GM12873 (cell line): Measurements from ENCODE around the gene SCARB2.

Source experiments
- TF ChIP-seq, protein P1 (sequence below): IDR thresholded peaks from 2 replicates; pipeline ENCODE4 v1.5.1; 2012; ENCODE audit warnings: low read depth, mild to moderate bottlenecking, moderate library complexity, low read length, control low read depth; ENCODE audit not compliant: insufficient read depth; ENCODE audit errors: missing control alignments

The SCARB2 gene, protein sequence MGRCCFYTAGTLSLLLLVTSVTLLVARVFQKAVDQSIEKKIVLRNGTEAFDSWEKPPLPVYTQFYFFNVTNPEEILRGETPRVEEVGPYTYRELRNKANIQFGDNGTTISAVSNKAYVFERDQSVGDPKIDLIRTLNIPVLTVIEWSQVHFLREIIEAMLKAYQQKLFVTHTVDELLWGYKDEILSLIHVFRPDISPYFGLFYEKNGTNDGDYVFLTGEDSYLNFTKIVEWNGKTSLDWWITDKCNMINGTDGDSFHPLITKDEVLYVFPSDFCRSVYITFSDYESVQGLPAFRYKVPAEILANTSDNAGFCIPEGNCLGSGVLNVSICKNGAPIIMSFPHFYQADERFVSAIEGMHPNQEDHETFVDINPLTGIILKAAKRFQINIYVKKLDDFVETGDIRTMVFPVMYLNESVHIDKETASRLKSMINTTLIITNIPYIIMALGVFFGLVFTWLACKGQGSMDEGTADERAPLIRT

DNA sequence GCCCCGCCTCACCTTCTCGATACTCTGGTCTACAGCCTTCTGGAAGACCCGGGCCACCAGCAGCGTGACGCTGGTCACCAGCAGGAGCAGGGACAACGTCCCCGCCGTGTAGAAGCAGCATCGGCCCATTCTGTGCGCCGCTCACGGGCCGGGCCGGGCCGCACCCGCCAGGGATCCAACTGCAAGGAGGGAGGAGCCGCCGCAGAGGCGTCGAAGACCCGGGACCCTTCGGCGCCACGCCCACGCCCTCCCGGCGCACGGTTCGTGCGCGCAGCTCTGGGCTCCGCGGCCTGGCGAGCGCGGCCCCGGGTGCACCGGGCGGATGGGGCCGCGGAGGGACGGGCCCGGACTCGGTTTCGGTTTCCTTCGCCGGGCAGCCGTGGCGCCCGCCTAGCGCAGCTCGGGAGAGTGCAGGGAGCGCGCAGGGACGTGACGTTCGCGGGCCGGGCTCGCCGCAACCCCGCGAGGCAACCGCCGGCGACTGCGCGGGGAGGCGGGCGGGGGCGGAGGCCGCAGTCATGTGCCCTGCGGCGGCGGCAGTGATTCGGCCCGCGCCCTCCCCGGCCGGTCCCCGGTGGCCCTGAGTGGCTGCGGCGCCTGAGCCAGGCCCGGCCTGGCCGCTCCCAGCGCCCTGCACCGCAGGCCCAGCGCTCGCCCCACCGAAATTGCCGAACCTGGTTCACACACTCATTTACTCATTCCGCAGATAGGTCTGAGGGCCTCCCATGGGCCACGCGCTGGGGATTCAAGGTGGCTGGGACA, at the start of gene SCARB2:
TSS of gene SCARB2 (minus strand) at position 410 of the 762 bp plus-strand sequence. CDS start at position 129, 281 bp downstream.
- TF ChIP-seq, protein P1, sequence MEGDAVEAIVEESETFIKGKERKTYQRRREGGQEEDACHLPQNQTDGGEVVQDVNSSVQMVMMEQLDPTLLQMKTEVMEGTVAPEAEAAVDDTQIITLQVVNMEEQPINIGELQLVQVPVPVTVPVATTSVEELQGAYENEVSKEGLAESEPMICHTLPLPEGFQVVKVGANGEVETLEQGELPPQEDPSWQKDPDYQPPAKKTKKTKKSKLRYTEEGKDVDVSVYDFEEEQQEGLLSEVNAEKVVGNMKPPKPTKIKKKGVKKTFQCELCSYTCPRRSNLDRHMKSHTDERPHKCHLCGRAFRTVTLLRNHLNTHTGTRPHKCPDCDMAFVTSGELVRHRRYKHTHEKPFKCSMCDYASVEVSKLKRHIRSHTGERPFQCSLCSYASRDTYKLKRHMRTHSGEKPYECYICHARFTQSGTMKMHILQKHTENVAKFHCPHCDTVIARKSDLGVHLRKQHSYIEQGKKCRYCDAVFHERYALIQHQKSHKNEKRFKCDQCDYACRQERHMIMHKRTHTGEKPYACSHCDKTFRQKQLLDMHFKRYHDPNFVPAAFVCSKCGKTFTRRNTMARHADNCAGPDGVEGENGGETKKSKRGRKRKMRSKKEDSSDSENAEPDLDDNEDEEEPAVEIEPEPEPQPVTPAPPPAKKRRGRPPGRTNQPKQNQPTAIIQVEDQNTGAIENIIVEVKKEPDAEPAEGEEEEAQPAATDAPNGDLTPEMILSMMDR, result no peak

DNA sequence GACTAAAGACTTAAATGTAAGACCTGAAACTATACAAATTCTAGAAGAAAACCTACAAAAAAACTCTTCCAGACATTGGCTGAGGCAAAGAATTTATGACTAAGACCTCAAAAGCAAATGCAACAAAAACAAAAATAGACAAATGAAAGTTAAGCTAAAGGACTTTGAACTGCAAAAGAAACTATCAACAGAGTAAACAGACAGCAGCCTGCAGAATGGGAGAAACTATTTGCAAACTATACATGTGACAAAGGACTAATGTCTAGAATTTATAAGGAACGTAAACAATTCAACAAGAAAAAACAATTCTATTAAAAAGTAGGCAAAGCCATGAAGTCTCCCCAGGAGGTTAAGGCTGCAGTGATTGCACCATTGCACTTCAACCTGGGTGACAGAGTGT, 46.9 kb upstream of the SCARB2 start:
- TF ChIP-seq, protein P1, result no peak

DNA sequence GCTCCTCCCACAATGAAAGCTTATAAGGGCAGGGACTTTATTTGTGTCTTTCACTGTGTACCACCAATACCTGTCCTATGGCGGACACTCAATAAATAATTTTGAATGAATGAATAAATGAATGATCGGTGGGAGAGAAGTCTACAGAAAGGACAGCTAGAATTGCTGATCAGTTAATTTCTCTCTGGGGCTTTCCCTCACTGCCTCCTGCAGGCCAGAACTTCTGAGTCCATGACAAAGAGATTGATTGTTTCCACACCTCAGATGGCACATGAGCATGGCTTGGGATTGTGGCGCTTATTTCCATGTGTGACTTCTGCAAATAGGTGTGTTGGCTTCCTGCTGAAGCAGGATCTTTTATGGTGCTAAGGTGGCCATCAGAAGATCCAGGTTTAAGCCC, 44.2 kb upstream of the SCARB2 start:
- TF ChIP-seq, protein P1, result no peak

DNA sequence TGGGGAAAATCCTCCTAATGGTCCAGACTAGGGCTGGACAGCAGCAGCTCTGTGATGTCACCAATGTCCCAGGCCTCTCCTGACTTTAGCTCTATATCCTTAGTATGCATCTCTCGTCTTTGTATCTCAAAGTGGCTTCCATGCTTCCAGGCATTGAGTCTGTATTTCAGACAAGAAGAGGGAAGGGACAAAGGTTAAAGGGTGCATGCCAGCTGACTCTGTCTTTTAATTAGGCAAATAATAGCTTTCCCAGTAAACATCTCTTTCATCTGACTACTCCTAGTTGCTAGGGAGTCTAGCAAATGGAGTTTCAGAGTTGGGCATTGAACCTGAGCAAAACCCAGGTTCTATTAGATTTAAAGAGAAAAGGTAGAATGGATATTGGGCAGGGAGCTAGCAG, 43.3 kb upstream of the SCARB2 start:
- TF ChIP-seq, protein P1, result no peak

DNA sequence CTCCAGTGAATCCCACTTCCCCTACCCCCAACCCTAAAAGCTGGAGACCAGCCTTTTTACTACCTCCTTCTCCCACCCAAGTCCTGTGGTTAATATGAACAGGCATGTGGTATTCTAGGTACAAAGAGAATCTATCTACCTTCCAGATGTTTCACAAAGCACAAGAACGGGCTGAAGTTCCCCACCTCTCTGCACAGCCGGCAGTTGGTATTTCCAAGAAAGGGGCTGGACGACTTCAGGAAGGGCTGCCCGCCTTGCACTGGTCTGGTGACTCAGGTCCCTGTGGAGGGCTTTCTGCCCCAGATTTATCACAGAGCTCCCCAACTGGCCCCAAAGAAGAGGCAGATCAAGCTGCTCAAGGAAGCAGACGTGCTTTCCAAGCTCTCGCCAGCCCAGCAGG, 42.4 kb upstream of the SCARB2 start:
- TF ChIP-seq, protein P1, result no peak

DNA sequence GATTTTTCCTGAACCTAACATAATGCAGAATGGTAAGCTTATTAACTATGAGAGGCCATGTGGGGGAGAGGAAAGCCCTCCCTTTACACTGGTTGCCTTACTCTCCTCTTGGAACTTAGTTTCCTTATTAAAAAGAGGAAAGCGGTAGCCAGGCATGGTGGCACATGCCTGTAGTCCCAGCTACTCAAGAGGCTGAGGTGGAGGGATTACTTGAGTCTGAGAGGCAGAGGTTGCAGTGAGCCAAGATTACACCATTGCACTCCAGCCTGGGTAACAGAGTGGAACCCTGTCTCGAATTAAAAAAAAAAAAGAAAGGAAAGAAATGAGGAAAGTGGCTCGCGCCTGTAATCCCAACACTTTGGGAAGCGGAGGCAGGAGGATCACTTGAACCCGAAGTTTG, 39.9 kb upstream of the SCARB2 start:
- TF ChIP-seq, protein P1, result no peak

DNA sequence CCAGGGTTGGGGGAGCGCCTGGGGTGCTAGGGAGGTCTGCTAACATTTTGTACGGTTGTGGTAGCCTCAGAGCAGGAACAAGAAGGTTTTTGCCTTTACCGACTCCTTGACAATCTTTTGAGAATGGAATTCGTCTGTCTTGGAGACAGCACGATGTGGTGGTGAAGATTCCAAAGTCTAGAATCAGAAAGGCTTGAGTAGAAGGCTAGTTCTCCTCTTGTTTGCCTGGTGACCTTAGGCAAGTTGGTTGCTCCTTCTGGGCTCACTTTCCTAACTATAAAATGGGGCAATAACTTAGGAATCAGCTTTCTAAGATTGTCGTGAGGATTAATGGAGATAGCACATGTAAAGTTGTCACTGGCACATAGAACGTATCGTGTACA, 38.6 kb upstream of the SCARB2 start:
- TF ChIP-seq, protein P1, result no peak
